Embryonic facial prominence (tissue), 1 donor: ENCODE results near the gene ANKRD11.
"Not testable (repeated sequence)": the region's sequence is repeated elsewhere in the genome, so short reads cannot be mapped to it uniquely, and the experiment has no call there.

Experiments used
- DNase-seq: peaks from one replicate; pipeline ENCODE4 v3.0.0-alpha.2; 2016; ENCODE audit errors: extremely low spot score

Gene ANKRD11

DNA sequence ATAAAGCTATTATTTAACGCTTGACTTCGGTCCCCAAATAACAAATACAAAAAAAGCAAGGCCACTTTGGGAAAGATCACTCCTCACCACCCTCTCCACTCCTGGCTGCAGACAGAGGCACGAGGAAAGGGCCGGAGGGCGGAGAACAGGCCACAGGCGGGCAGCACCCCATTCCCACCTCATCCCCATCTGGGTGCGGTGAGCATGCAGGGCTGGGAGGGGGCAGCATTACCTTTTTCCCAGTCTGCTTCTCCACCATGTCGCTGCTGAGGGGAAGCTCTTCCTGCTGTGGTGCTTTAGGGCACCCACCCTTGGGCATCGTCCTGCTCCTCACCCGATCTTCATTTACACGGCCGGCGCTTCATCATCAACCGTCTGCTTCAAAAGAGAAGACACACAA lies 173.7 kb downstream of the ANKRD11 start:
- DNase-seq = no peak

GRCh38 chr16:89315791-89316581 lies 174.4 kb downstream of the ANKRD11 start:
- no peak for DNase-seq

DNA sequence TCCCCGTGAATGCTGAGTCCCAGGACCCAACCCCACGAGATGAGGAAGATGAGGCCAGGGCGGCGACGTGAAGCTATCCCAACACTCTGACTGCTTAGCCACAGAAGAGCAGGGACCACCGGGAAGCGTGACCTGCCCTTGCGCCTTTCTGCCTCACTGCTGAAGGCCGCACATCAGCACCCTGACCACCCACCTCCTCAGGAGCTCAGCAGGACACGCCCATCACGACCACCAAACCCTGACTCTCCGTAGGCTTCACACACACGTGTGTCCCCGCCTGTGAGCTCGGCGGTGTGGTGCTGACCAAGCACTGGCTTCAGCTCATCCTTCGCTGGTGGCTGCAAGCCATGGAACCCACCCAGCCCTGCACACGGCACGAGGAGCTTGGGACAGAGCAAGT lies 175.1 kb downstream of the ANKRD11 start:
- DNase-seq = no peak

DNA sequence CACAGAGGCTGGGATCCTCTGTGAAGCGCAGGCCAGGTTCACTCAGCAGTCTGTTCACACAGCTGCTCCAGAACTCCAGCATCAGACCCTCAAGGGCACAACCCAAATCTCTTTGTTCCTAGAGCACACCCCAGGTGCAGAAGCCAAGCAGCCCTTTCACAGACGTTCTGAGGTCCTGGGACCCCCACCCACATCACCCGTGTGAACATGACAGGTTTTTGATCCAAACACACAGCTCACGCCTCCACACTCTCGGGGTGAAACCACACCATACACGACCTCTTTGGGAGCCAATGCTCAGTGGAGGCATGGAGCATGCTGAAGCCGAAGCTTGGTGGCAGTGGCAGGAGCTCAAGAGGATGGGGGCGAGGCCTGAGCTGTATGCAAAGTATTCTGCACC lies 175.5 kb downstream of the ANKRD11 start:
- no peak for DNase-seq

- DNase-seq = no peak
Measured at GRCh38 chr16:89314357-89314756, 176.0 kb downstream of the ANKRD11 start.

GRCh38 chr16:89313583-89313982 lies 176.8 kb downstream of the ANKRD11 start:
- DNase-seq = no peak

DNA sequence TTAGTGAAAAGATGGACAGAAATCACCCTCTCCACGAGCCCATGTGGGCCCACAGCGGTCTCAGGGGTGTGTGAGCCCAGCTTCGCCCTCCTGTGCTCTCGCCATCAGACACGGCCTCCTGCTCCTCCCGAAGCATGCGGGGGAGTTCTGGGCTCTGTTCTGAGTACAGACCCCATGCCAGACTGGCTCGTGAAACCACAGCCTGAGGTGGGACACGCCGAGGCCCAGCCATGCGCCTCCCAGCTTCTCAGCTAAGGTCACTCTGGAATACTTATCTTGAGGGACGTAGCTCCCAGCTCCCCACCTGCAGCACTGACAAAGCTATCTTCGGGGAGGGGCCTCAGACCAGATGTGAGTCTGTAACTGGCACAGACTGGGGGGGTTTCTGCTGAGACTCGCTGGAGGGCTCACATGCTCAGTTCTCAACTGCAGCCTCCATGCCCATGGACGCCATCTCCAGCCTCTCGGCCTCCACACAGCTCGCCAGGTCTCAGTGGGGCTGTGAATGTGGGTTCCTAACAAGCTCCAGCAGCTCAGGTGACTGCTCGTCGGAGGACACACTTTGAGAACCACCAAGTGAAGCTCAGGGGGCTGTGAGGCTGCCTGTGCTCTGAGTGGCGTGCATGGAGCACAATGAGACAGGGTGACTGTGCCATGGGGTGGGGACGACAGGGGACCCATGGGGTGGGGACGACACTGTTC lies 177.6 kb downstream of the ANKRD11 start:
- no peak for DNase-seq

DNA sequence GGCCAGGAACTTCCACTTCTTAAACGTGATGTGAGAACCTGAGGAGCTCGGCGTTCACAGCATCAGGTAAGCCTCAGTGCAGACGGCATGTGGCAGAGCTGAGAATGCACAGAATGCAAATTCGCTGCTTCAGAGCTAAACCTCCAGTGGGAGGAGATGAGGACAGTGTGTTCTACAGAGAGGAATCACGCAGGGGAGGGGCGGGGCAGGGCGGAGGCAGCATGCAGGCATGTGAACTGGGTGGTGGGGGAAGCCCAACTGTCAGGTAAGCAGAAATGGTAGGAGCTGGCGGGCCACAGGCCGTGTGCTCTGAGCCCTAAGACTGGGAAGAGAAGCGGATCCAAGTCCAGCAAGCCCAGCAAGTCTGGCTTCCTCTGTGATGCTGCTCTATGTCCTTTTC lies 178.2 kb downstream of the ANKRD11 start:
- no peak for DNase-seq

- no peak for DNase-seq
Measured at GRCh38 chr16:89311636-89312035, 178.7 kb downstream of the ANKRD11 start.

GRCh38 chr16:89309438-89310122 lies 180.8 kb downstream of the ANKRD11 start:
- DNase-seq = no peak

DNA sequence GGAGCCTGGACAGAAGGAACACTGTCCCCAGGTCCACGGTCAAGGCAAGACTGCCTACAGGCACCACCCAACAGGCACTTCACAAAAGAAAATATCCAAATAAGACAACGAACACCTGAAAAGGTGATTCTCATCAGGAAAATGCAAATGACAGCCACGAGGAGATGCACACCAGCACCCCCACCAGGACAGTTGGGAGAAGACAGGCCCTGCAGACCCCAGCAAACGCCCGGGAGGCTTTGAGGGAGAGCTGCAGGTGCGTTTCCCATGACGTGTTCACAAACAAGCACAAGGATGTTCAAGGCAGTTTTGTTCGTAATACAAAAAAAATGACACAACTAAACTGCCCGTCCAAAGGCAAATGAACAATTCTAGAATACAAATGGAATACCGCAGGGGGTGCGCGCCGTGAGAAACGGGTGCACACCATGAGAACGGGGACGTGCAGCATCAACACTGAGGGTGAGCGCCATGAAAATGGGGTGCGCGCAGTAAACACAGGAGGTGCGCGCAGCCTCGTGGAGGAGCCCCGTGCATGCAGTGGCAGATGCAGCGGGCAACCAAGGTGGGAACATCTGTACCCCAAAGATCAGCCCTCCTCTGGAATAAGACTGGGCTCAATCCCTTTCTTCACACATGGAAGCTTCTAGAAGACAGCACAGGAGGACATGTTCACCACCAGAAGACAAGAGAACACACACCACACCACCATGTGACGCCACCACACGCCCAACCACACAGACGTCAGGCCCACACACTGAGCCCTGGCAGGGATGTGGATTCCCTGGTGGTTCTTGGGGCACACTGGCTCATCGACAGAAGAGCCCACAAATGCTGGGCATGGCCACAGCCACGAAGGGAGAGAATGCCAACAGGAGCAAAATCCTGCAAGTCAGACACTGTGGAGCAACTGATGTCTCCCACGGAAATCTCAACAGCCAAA lies 181.7 kb downstream of the ANKRD11 start:
- no peak for DNase-seq

GRCh38 chr16:89307421-89307805 lies 182.9 kb downstream of the ANKRD11 start:
- no peak for DNase-seq

GRCh38 chr16:89306457-89307420 lies 183.6 kb downstream of the ANKRD11 start:
- not testable (repeated sequence) for DNase-seq

DNA sequence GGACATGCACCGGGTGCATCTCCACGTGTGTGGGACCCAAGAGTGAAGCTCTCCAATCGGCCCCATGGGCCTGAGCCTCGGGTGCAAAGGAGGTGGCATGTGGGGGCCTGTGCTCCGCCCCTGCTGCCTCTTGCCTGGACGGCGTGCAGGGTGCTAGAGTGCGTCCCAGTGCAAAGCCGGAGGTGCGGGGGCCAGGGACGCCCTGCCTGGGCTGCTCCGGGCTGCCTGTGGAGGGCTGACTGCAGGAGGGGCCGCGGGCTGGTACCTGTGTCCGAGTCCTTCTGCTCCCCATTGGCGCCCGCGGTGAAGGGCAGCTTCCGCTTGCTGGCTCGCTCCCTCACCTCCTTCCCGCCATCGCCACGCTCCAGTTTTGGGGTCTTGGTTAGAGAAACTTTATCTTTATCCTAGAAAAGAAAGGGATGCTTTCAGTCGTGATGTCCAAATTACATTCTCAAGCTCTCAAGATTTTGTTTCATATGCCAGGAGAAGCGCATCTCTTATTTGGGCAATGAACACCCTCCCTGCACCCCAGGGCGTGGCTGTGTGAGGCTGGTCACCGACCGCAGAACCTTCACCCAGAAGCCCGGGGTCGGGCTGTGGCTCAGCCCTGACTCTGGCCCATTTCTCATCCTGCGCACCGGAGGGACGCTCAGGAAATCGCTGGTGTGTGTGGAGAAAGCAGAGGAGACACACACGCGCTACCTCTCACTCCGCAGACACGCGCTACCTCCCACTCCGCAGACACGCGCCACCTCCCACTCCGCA lies 185.2 kb downstream of the ANKRD11 start:
- no peak for DNase-seq

DNA sequence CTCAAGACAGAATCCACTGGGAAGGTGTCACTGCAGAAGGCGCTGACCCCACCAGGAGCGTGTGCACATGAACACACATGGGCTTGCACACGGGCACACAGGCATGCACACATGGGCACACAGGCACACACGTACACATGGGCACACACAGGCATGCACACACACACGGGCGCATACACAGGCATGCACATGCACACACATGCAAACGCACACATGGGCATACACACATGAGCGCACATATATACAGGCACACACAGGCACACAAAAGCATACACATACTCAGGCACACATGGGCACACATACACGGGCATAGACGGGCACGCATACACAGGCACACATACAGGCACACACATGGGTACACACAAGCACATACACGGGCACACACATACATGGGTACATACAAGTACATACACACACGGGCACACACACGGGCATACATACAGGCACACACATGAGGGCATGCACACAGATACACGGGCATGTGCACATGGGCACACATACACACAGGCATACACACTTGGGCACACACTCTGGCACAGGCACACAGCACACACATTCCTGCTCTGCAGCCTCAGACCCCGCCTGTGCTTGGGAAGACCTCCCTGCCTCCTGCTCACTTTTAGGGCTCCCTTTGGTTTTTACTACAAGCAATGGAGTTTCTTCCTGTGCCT lies 186.0 kb downstream of the ANKRD11 start:
- no peak for DNase-seq

- DNase-seq = no peak
Measured at GRCh38 chr16:89303617-89304016, 186.7 kb downstream of the ANKRD11 start.

DNA sequence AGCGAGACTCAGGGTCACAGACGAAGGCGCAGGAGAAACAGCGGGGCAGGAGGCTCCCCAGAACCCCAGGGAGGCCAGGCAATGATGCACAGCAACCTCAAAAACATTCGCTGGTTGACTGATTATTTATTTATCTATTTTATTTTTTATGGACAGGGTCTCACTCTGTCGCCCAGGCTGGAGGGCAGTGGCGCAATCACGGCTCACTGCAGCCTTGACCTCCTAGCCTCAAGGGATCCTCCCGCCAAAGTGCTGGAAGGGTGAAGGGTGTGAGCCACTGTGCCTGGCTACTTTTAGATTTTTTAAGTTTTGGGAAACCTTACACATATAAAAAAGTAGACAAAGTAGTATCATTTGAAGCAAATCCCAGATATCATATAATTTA lies 189.4 kb downstream of the ANKRD11 start:
- DNase-seq = no peak

GRCh38 chr16:89300311-89300975 lies 189.9 kb downstream of the ANKRD11 start:
- DNase-seq = no peak
